HG02981 (cell line): ENCODE results near the gene FMO2.

Experiments
- ATAC-seq: cut with Tn5 transposase; IDR thresholded peaks from one replicate; pipeline ENCODE4 v1.9.1; 2021; ENCODE audit warnings: mild to moderate bottlenecking, moderate library complexity; ENCODE audit not compliant: unreplicated experiment

Gene FMO2

DNA sequence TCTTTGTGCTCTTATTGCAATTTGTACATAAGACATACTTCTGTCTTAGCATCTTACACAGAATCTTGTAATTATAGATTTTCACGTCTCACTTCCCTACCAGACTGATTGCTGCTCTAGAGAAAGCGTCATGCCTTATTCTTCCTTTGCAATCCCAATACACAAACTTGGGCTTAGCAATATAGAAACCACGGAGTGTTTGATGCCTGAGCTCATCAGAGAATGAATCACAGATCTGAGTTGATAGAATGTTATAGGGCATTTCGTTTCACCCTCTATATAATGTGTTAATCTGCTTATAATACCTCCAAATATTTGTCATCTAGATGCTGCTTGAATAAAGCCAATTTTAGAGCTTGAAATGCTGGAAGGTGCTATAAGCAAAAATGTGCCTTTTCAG lies 69.8 kb downstream of the FMO2 start:
- no peak for ATAC-seq

DNA sequence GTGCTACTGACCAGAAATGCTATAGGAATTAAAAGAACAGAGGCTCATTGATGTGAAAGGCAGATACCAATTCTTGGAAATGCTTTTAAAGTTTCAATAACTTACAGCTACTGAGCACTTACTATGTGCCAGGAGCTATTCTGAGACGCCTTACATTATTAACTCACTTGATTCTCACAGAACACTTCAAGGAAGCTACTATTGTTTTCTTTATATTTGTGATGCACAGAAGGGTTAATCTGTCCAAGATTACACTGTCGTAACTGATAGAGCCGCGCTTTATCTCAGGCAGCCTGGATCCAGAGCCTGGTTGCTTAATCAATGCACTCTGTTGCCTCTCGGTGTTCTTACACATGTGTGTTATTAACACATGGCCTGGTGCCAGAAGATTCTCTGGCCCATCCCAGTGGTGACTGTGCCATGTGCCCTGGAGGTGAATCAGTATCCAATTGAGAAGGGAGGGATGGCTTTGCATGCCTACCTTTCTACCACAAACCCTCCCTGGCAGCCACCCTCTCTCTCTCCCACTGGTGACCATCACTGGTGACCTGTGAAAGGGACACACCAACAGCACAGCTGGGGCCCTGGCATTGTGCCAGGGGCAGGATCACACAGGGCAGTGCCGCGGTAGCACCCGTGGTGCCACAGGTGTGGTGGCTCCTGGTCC lies 72.0 kb downstream of the FMO2 start:
- ATAC-seq: no peak

DNA sequence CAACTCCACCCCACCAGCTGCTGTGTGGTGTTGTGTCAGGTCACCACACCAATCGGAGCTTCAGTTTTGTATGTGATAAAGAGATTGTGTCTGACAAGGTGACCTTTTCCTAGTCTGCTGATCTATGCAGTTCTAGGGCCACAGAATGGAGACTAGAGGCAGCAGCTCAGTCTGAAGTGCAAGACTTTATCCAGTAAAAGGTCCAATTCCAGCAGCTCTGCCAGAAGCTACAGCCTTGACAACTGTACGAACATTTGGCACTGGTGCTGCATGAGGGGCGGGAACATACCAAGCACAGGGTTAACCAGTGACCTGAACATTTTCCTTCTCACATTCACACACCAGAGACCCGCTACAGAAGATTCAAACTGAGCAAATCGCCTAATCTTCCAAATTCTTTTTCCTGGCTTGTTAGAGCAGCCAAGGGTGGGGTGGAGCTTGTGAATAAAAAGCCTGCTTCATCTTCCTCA lies 72.5 kb downstream of the FMO2 start:
- no peak for ATAC-seq

DNA sequence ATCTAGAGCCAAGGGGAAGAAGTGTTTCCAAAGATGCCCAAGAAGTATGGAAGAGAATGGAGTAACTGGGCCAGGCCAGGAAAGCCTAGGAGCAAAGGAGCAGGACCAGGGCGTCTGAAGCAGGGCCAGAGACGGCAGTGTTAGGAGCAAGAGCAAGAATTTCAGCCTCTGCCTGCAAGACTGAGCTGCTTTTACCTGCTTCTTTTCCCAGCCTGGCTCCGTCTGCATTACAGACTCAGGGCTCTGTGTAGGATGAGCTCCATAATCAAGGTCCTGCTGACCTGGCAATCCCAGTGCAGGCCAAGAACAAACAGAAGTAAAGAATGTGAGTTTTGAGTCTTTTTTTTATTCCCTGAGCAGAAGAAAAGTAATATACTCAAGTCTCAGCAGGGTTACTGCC lies 73.3 kb downstream of the FMO2 start:
- no peak for ATAC-seq

DNA sequence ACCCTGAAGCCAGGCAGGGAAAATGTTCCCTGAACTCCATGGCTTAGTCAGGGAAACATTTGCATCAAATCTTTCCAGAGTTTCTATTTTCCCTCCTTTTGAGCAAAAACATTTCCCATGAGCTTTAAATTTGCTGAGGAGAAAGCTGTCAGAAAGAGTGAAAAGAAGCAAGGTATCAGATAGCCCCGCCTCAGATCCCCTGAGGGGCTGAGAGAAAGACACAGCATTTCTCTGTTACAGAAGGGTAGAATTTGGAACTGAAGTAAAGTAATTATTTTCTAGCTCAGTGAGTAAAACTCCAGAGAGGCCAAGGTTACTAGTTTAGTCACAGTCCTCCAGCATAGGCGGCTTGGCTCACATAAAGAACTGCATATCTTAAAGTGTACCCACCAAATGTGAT lies 73.8 kb downstream of the FMO2 start:
- no peak for ATAC-seq
